ENCODE results near the gene METTL24. TPM values are rescaled to one million over a fixed set of nuclear protein-coding genes. Genes with fewer than 3 reads are reported as not detected.

Gene METTL24
- total RNA-seq, 1 experiment from 2014 or later, result 0.61 TPM

GRCh38 chr6:110355727-110356126 lies 2.4 kb downstream of the METTL24 start:
- Histone ChIP-seq H3K9ac (ENCODE audit: extremely low read depth, insufficient read length, low read length) (no peak overlapping the region), H3K79me1 (ENCODE audit: insufficient read depth, low read depth, low read length, poor library complexity, severe bottlenecking) (no peaks in the 10 kb centered on the region), H3K23me2 (ENCODE audit: insufficient read length, low read depth, low read length, poor library complexity, severe bottlenecking) (peaks cover 2% of the 10 kb centered on the region), H3K56ac (ENCODE audit: insufficient read length, low read depth, low read length) (no peak overlapping the region), H2BK15ac (ENCODE audit: low read depth, low read length) (no peak overlapping the region), H3K4me1 (ENCODE audit: insufficient read depth, low read length) (peaks cover 7% of the 10 kb centered on the region; the same call in 1 of the 2 replicates), H3K14ac (ENCODE audit: insufficient read depth, low read length) (no peak overlapping the region), H3K4ac (ENCODE audit: low read depth, low read length) (no peak overlapping the region), H3K27ac (ENCODE audit: insufficient read length, low read depth, low read length) (no peak overlapping the region), H3K4me2 (ENCODE audit: insufficient read depth, insufficient read length, low read length) (no peak overlapping the region), H2AFZ (ENCODE audit: low read length) (no peak overlapping the region), H4K8ac (replicated peaks; ENCODE audit: insufficient read length, low read depth, low read length) (no peak overlapping the region), H3K79me2 (ENCODE audit: insufficient read depth, low read length) (no peaks in the 10 kb centered on the region), H2BK12ac (ENCODE audit: insufficient read length, low read depth, low read length) (no peak overlapping the region), H3K9me3 (ENCODE audit: control insufficient read depth, low read depth, low read length) (no peaks in the 10 kb centered on the region), H3K23ac (ENCODE audit: insufficient read length, low read depth, low read length) (no peak overlapping the region), H3T11ph (ENCODE audit: low read length) (no peak overlapping the region), H2BK5ac (ENCODE audit: insufficient read length, low read length) (no peak overlapping the region), H4K20me1 (ENCODE audit: control insufficient read depth, insufficient read depth, insufficient read length) (no peaks in the 10 kb centered on the region), H3K27me3 (ENCODE audit: insufficient read depth, low read length) (peaks cover 16% of the 10 kb centered on the region; the same call in 1 of the 2 replicates), H3K18ac (ENCODE audit: insufficient read length, low read depth, low read length) (no peak overlapping the region), H4K91ac (ENCODE audit: insufficient read length, low read depth, low read length) (no peak overlapping the region), H2BK120ac (ENCODE audit: low read depth, low read length, poor library complexity, severe bottlenecking) (no peak overlapping the region), H4K5ac (ENCODE audit: insufficient read length, low read depth, low read length) (no peak overlapping the region), H2AK5ac (ENCODE audit: insufficient read length, low read length) (no peak overlapping the region), H2BK20ac (ENCODE audit: low read depth, low read length, poor library complexity, severe bottlenecking) (no peak overlapping the region)
- Mint-ChIP-seq H3K4me3 (no peak overlapping the region; a peak in 1 of 5 replicates), H3K27me3 (ENCODE audit: low read depth) (peaks cover 44% of the 10 kb centered on the region), H3K4me1 (peaks cover 64 to 69% of the 10 kb centered on the region in 2 experiments), H3K27ac (peak overlapping the region in 1 of 3 experiments; percentile 14; a peak in 1 of 7 replicates), H3K36me3 (ENCODE audit: insufficient read depth in 1 of 3, low read depth in 3 of 3) (no peaks in the 10 kb centered on the region), H3K9me3 (no peaks in the 10 kb centered on the region; a peak in 1 of 5 replicates)
- WGBS (ENCODE audit: extremely low coverage, insufficient read length, low lambda C conversion rate), result no CpG with 5 or more reads among the region's 2 CpGs
- DNase-seq, result peak; percentile 39
- TF ChIP-seq, protein P1, sequence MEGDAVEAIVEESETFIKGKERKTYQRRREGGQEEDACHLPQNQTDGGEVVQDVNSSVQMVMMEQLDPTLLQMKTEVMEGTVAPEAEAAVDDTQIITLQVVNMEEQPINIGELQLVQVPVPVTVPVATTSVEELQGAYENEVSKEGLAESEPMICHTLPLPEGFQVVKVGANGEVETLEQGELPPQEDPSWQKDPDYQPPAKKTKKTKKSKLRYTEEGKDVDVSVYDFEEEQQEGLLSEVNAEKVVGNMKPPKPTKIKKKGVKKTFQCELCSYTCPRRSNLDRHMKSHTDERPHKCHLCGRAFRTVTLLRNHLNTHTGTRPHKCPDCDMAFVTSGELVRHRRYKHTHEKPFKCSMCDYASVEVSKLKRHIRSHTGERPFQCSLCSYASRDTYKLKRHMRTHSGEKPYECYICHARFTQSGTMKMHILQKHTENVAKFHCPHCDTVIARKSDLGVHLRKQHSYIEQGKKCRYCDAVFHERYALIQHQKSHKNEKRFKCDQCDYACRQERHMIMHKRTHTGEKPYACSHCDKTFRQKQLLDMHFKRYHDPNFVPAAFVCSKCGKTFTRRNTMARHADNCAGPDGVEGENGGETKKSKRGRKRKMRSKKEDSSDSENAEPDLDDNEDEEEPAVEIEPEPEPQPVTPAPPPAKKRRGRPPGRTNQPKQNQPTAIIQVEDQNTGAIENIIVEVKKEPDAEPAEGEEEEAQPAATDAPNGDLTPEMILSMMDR (conservative IDR thresholded peaks at IDR 0.05), result no peak

All from H9 (cell line).